Trophoblast cell (in vitro differentiated cells and primary cell): ENCODE measurements around the gene LRP2.

Source experiments
- DNase-seq, 2 donors: peaks; one replicate each; pipeline ENCODE4 v3.0.0-alpha.2; 2016
- H2AFZ ChIP-seq: 2 replicates; pipeline ENCODE4 v1.6.1; 2013; ENCODE audit warnings: low read length, moderate library complexity, mild to moderate bottlenecking; ENCODE audit not compliant: insufficient read depth, poor library complexity
- H2AK5ac ChIP-seq: 2 replicates; pipeline ENCODE4 v1.6.1; 2013; ENCODE audit warnings: mild to moderate bottlenecking, low read length
- H2BK120ac ChIP-seq: 2 replicates; pipeline ENCODE4 v1.6.1; 2013; ENCODE audit warnings: low read length, mild to moderate bottlenecking, moderate library complexity; ENCODE audit not compliant: insufficient read depth, poor library complexity
- H2BK12ac ChIP-seq: 2 replicates; pipeline ENCODE4 v1.6.1; 2013; ENCODE audit warnings: mild to moderate bottlenecking, low read length, moderate library complexity
- H2BK5ac ChIP-seq: 2 replicates; pipeline ENCODE4 v1.6.1; 2013; ENCODE audit warnings: low read length, low read depth, moderate library complexity, mild to moderate bottlenecking; ENCODE audit not compliant: poor library complexity
- H3K14ac ChIP-seq: 2 replicates; pipeline ENCODE4 v1.6.1; 2013; ENCODE audit warnings: mild to moderate bottlenecking, low read length
- H3K18ac ChIP-seq: 2 replicates; pipeline ENCODE4 v1.6.1; 2013; ENCODE audit warnings: mild to moderate bottlenecking, low read length
- H3K23ac ChIP-seq: 2 replicates; pipeline ENCODE4 v1.6.1; 2013; ENCODE audit warnings: low read length
- H3K27ac ChIP-seq: 2 replicates; pipeline ENCODE4 v1.5.1; 2013; ENCODE audit warnings: low read depth, mild to moderate bottlenecking, inconsistent platforms, low read length, moderate library complexity
- H3K27me3 ChIP-seq: 2 replicates; pipeline ENCODE4 v1.6.1; 2013; ENCODE audit warnings: inconsistent platforms, mild to moderate bottlenecking, low read length, moderate library complexity; ENCODE audit not compliant: insufficient read depth
- H3K36me3 ChIP-seq, 2 experiments: 1 replicate in 1 of 2; 2 replicates in 1 of 2; pipeline ENCODE4 v1.6.1; 2013; ENCODE audit warnings: low read length in 2 of 2, mild to moderate bottlenecking in 2 of 2, moderate library complexity in 1 of 2; ENCODE audit not compliant: insufficient read depth in 2 of 2, control insufficient read depth in 1 of 2
- H3K4ac ChIP-seq: 2 replicates; pipeline ENCODE4 v1.6.1; 2013; ENCODE audit warnings: low read depth, mild to moderate bottlenecking, low read length, moderate library complexity
- H3K4me1 ChIP-seq, 2 experiments: 1 replicate in 1 of 2; 2 replicates in 1 of 2; pipeline ENCODE4 v1.6.1; 2013; ENCODE audit warnings: low read length in 2 of 2, mild to moderate bottlenecking in 2 of 2, moderate library complexity in 1 of 2; ENCODE audit not compliant: insufficient read depth in 2 of 2, control insufficient read depth in 1 of 2
- H3K4me2 ChIP-seq: 2 replicates; pipeline ENCODE4 v1.6.1; 2013; ENCODE audit warnings: inconsistent platforms, mild to moderate bottlenecking, low read length, moderate library complexity
- H3K4me3 ChIP-seq: 2 replicates; pipeline ENCODE4 v1.5.1; 2013; ENCODE audit warnings: mild to moderate bottlenecking, low read depth, low read length, inconsistent platforms
- H3K79me1 ChIP-seq: one replicate; pipeline ENCODE4 v1.6.1; 2013; ENCODE audit warnings: low read length
- H3K79me2 ChIP-seq: 2 replicates; pipeline ENCODE4 v1.6.1; 2013; ENCODE audit warnings: low read length, mild to moderate bottlenecking; ENCODE audit not compliant: control insufficient read depth, insufficient read depth, poor library complexity
- H3K9ac ChIP-seq: 2 replicates; pipeline ENCODE4 v1.6.1; 2013; ENCODE audit warnings: mild to moderate bottlenecking, low read length
- H3K9me3 ChIP-seq: 2 replicates; pipeline ENCODE4 v1.6.1; 2013; ENCODE audit warnings: low read depth, mild to moderate bottlenecking, control low read depth, inconsistent platforms, low read length; ENCODE audit not compliant: insufficient read depth
- H4K12ac ChIP-seq: 2 replicates; pipeline ENCODE4 v1.6.1; 2013; ENCODE audit warnings: low read depth, mild to moderate bottlenecking, low read length, moderate library complexity
- H4K8ac ChIP-seq: 2 replicates; pipeline ENCODE4 v1.6.1; 2013; ENCODE audit warnings: low read depth, mild to moderate bottlenecking, low read length, moderate library complexity
- H4K91ac ChIP-seq: one replicate; pipeline ENCODE4 v1.6.1; 2013; ENCODE audit warnings: low read depth, mild to moderate bottlenecking, low read length, moderate library complexity
- WGBS: extraction: QIAGEN DNeasy Blood & Tissue Kit; methylation state at CpG from one replicate; pipeline ENCODE4 v1.1.7; 2013; ENCODE audit warnings: missing lambda C conversion rate; ENCODE audit not compliant: insufficient read length, insufficient coverage; ENCODE audit errors: extremely low coverage; 5-methylcytosine and 5-hydroxymethylcytosine counted together

The LRP2 gene

GRCh38 chr2:169077674-169078240 is 284.6 kb downstream of the LRP2 start:
- H4K8ac ChIP-seq = no peak overlapping the region
- no peak overlapping the region for H2BK120ac ChIP-seq
- no peak overlapping the region for H2AFZ ChIP-seq
- DNase-seq = no peak
- H3K4me3 ChIP-seq = no peak overlapping the region
- no peak overlapping the region for H2BK5ac ChIP-seq
- H3K9ac ChIP-seq = no peak overlapping the region
- no peaks in the 10 kb centered on the region for H3K4me1 ChIP-seq
- no peak overlapping the region for H3K23ac ChIP-seq
- H3K4ac ChIP-seq = no peak overlapping the region
- H3K36me3 ChIP-seq = no peaks in the 10 kb centered on the region
- no peak overlapping the region for H3K27ac ChIP-seq
- no peak overlapping the region for H4K91ac ChIP-seq
- no CpG with 5 or more reads among the region's 2 CpGs for WGBS
- no peaks in the 10 kb centered on the region for H3K27me3 ChIP-seq
- no peaks in the 10 kb centered on the region for H3K9me3 ChIP-seq
- H3K79me2 ChIP-seq = no peaks in the 10 kb centered on the region
- no peak overlapping the region for H3K18ac ChIP-seq
- H2BK12ac ChIP-seq = no peak overlapping the region
- H3K14ac ChIP-seq = no peak overlapping the region
- no peak overlapping the region for H2AK5ac ChIP-seq
- H3K4me2 ChIP-seq = no peak overlapping the region
- no peaks in the 10 kb centered on the region for H3K79me1 ChIP-seq
- no peak overlapping the region for H4K12ac ChIP-seq
